GM12873 (cell line): Measurements from ENCODE around the gene POLR2L.

Experiments used
- CTCF ChIP-seq: IDR thresholded peaks from 2 replicates; pipeline ENCODE4 v1.5.1; 2012; ENCODE audit warnings: low read depth, mild to moderate bottlenecking, moderate library complexity, low read length, control low read depth; ENCODE audit not compliant: insufficient read depth; ENCODE audit errors: missing control alignments

POLR2L gene

GRCh38 chr11:791658-792534 is 50.4 kb downstream of the POLR2L start:
- no peak for TF ChIP-seq CTCF

- TF ChIP-seq CTCF, result no peak
These were observed 51.4 kb downstream of the POLR2L start for GRCh38 chr11:790721-791564.

- TF ChIP-seq CTCF, result no peak
These were observed 52.4 kb downstream of the POLR2L start, which contains the start of gene CEND1 for GRCh38 chr11:789943-790342. Gene CEND1 (minus strand): TSS chr11:790090. CDS start chr11:788576, 1,514 bp downstream.
